ENCODE data around the gene PHTF2.

GRCh38 chr7:77991656-77992055, 193.1 kb downstream of the PHTF2 start:
- TF ChIP-seq CTCF (IDR thresholded peaks at IDR 0.05; ENCODE audit: low read depth, low read length), result no peak
- no peak for TF ChIP-seq POLR2A (IDR thresholded peaks at IDR 0.05; ENCODE audit: extremely low read depth, insufficient read length)
- no peak for TF ChIP-seq MAX (IDR thresholded peaks at IDR 0.05; ENCODE audit: low read depth, low read length)
- TF ChIP-seq MYC (IDR thresholded peaks at IDR 0.05; ENCODE audit: low read depth, low read length), result no peak

Data from NB4 (cell line).